ENCODE results near the gene XRCC3.

XRCC3 gene

DNA sequence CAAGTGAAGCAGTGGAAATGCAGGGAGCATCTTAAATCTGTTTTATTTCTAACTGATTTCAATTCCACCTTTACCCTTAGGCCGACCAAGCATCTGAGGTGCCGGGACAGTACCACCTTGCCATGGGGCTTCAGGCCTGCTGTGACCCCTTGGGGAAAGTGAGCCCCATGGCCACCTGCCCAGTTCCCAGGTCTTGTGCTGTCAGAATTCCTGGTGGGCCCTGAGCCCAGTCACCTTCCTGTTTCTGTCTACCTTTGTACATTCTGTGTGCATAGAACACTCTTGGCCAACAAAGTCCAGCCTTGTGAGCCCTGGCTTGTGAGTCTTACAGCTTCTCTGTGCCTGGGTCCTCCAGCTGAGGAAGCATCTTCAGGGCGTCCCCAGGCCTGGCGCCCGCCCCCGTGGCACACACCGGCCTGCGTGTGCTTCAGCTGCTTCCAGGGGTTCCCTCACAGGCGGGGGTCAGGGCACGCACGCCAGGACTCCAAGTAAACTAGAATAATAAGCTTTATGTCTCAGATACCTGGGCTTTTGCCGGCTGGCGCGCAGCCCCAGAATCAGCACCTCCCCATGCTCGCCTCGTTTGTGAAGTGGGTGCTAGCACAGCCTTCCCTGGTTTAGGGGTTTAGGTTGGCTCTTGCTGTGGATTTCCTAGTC is 10.6 kb upstream of the XRCC3 start:
- no peak for DNase-seq (ENCODE audit: low read depth)

DNA sequence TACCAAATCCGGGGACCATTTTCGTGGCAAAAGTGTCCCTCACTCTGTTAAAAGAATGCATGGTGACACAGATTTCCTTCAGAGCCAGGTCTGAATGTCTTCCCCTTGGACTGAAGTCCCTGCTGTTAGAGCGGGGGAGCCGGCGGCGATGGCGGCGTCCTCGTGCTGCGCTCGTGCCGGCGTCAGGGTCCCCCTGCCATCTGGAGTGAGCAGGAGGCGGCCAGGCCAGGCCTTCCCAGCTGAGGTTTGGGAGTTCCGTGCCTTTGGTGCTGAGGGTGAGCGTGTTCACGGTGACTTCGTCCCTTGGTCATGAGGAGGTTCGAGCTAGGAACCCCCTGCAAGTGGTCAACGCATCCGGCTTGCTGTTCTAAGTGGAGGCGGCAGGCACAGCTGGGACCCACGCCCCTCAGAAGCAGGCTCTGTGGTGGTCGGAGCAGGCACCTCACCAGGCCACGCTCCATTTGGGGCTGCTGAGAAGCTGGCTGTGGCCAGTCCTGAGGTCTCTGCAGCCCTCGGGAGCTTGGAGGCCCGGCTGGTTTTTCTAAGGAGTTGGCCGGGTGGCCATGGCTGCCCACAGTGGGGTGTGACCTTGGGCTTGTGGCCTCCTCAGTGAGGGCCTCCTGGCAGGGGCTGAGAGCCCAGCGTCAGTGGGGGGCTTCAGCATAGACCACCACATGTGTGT is 9.9 kb upstream of the XRCC3 start:
- no peak for DNase-seq (ENCODE audit: low read depth)

DNA sequence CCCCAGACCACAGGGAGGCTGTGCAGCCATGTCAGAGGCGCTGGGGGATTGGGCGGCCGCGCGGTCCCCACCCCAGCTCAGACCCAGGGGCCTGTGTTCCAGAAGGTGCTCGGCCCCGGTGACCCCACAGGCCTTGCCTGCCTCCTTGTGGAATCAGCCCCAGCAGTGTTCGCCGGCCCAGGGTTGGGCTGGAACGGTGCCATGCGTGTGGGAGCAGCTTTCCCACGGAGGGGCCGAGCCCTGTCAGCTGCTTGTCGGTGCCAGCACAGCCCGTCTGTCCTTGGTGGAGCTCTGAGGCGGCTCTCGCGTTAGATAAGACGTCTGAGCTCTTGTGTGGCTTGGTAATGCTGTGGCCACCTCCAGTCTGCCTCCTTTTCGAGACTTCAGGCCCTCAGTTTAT is 8.9 kb upstream of the XRCC3 start:
- no peak for DNase-seq (ENCODE audit: low read depth)

DNA sequence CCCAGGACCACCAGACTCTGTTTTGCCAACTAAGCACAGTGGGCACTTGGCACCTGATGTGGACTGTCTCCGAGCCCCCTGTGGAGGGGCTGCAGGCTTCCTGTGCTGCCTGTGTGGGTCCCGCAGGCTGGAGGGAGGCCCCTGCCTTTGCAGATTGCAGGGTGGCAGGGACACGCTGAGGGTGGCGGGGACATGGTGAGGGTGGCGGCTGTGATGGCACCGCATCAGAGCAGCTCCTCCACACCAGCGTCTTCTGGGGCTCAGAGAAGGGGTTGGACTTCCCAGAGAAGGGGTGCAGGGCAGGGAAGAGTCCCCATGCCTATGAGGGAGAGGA is 8.5 kb upstream of the XRCC3 start:
- DNase-seq (ENCODE audit: low read depth) = no peak

DNA sequence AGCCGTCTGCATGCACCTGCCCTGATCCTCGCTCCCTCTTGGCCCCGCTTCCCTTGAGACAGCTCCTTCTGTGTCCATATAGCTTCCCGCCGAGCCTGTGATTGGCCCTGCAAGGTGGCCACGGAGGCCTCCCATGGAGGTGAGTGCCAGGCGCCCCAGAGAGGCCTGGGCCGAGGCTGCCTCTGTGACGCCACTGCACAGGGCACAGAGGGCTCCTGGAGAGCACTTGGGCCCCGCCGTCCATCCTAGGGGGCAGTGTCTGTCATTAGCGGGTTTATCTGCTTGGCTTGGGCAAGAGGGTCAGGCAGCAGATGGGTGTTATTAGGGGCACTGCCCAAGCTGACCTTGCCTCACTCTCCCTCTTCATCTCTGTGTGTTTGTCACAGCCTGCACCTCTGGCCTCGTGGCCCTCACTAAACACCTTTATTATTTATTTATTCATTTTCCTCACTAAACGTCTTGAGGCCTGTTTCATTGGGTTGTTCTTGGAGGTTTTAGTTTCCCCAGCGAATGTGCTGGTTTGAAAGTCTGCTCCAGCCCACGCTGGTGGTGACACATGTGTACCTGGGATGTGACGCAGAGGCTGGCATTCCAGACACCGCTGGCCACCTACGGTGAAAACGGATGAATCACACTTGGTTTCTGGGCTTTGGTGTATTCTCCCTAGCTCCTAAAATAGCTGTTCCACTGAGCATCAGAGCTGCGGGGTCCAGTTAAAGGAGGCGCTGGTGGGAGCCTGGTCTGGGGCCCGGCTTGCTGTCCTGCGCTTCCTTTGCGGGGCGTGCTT is 6.3 kb upstream of the XRCC3 start:
- DNase-seq (ENCODE audit: low read depth) = no peak

DNA sequence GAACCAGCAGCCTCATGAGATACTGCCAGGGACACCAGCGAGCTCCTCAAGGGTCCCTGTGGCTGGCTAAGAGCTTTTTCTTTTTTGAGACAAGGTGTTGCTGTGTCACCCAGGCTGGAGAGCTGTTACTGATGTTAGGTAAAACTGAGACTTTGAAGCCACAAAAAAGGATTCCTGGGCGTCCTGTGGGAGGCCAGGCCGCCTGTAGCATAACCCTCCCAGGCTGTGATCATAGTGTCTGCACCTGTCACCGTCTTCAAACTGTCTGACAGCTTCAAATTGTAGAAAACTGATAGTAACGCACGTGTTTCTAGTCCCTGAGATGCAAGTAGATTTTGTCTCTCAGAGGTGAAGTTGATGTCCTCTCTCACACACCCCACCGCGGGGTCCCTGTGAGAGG is 4.5 kb upstream of the XRCC3 start:
- no peak for DNase-seq (ENCODE audit: low read depth)

DNA sequence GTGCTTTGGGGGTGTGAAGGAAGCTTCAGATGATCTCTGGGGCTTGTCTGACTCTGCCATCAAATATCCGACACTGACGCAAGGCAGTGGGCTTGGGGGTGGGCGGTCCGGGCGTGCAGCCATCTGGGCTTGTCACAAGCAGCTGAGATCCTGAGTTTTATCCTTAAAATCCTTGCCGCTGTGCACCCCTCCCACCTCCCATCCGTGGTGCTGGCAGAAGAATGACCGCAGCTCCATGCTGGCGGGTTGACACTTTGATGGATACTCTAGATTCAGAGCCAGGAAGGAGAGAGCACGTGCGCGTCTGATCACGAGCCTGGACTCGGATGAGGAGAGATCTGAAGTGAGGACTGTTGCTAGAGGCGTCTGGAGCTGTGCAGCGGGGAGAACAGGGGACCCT is 3.3 kb upstream of the XRCC3 start:
- no peak for DNase-seq (ENCODE audit: low read depth)

DNA sequence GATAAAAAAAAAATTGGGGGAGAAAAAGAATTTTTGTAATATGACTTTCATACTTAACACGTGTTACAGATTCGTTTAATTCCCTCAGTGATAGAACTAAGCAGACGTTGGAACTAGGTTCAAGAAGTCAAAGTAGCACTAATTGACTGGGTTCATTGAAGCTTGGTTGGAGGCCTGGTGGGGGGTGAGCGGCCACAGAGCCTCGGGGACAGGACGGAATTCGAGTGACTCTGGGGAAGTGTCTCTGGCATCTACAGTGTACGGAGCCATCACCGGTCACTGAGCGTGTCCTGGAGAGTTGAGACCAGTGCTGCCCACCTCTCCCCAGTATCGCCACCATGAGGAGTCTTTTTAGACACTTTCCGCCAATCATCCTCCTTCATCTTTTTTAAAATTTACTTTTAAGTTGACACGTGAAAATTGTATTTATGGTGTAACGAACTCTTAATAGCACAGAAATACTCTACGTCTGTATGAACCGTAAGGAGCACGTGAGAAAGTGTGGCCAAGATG is 1.7 kb upstream of the XRCC3 start:
- DNase-seq (ENCODE audit: low read depth) = no peak

DNA sequence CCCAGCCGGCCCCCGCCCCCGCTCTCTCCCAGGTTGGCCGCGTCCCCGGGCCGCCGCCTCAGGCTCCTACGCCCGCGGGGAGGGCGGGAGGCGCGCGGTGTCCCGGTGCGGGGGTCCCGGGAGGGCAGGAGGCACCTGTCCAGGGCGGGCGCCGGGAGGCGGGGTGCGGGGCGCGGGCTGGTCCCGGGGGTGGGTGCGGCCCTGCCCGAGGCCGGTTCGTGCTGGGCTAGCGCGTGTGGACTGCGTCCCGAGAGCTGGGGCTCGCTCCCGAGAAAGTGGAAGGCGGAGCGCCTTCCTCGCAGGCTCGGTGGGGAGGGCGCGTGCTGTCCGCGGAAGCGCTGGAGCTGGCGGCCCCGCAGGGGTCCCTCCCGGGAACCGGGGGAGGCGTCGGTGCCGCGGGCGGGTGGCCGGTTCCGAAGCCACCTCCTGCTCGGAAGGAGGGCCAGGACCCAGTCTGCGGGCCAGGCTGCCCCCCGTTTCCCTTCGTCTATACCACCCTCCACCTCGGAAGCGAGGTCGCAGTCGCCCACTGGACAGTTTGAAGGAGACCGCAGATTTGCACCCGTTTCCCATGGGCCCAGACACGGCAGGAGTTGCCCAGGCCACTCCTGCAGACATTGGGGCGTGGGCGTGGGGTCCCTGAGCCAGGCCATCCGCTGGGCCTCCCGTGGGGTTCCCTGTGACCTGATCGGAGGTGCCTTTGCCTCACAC is 995 bp upstream of the XRCC3 start:
- DNase-seq (ENCODE audit: low read depth) = no peak

DNA sequence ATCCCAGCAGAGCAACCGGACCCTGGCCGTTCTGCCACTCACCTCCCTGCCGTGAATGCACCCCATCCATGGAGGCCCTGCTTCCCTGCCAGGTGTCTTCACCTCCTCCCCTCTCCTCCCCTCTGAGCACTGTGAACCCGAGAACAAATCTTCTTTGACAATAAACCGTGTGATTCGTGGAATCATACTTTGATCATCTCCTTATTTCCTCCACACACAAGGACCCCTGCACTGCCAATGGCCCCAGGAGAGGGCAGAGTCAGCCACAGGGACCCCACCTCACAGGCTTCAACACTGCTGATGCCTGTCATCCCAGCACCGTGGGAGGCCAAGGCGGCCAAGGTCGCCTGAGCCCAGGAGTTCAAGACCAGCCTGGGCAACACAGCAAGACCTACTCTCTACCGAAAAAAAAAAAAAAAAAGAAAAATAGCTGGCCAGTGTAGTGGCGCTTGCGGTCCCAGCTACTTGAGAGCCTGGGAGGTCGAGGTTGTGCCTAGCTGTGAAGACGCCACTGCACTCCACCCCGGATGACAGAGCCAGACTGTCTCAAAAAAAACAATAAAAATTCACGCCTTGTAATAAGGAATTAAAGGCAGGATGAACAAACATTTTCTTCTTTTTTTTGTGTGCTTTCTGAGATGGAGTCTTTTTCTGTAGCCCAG is 1.1 kb downstream of the XRCC3 start:
- no peak for DNase-seq (ENCODE audit: low read depth)

DNA sequence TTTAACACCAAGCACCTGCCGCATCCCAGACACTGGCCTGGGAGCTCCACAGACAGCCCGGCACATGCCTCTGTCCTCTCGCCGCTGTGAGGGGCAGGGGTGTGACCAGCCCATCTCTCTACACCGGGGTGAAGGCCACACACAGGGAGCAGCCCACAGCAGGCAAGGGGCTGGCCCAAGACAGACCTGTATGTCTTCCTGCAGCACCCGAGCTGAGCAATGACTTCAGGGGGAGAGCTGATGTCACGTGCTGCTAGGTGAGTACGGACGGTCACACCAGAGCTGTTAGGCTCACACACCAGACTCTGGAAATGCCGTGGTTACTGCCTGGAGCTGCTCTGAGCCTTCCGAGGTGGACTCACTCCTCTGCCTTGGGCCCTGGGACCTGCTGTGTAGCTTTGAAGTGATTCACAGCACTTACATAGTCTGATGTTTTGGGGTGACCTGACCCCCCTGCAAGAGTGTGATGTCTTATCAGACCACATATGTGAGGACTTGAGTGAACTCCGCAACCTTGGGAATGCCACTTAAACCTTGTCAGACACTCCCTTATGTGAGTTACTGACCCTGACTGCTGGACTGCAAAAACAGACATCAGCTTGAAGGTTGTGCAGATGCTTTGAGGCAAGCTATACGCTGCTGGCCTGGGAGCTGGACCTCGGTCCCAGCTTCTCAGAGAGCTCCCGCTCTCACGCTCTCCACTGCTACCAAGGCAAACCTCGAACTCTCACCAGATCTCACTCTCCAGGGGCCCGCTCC is 1.8 kb downstream of the XRCC3 start:
- no peak for DNase-seq (ENCODE audit: low read depth)

DNA sequence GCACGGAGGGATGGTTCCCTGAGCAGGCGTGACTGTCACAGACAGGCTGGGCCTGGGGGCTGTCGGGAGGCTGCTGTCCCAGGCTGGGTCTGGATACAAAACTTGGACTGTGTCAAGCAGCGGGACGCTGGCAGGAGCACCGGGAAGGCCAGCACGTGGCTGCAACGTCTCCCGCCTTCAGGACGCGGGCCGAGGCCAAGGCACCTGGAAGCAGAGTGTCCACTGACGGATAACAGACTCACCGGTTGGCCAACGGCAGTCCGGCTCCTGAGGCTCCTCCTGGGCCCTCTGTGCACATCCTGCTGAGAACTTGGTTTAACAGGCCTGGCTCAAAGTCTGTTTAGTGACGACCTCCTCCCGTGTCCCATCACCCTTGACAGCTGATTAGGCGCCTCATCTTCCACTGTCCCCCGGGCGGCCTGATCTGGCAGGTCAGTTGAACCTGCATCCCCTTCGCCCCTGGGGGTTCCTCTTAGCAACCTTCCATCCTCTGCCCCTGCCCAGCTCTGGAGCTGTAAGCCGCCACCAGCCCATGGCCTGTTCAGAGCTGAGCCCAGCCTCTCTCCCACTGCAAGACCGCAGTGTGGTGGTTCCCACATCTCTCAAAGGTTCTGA is 2.5 kb downstream of the XRCC3 start:
- no peak for DNase-seq (ENCODE audit: low read depth)

DNA sequence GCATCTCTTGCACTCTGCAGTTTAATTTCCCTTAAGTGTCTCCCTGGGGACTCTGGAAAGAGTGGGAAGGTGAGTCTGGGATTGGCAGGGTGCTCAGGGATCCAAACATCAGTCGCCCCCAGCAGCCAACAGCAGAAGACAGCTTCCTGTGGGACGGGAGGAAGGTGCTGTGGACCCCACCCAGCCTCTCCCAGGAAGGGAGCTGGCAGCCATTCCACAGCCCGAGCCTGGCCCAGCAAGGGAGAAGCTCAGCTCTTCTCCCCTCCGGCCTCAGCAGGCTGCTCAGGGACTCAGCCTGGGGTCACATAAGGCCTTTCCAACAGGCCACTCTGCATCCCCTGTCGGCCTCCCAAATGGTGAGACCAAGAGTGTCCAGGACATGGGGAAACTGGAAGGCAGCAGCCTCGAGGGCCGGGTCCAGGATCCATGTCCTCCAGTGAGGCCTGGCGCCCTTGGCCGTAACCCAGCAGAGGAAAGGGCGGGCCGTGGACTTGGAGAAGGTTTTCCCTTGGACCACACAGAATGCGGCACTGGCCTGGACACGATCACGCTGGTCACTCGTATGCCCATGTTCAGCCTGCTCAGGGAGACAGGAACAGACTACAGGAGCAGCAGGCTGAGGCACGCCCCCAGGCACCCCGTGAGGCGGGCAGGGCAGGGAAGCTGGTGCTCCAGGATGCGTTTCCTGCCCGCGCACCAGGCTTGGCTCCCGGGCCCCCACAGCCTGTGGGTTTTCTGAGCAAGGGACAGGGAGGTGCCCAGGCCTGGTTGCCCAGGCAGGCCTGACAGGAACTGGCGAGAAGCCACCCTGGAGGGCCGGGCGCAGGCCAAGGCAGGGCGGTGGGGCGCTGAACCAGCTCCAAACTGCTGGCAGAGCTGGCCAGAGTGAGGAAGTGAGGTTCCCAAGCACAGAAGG is 3.5 kb downstream of the XRCC3 start:
- no peak for DNase-seq (ENCODE audit: low read depth)

DNA sequence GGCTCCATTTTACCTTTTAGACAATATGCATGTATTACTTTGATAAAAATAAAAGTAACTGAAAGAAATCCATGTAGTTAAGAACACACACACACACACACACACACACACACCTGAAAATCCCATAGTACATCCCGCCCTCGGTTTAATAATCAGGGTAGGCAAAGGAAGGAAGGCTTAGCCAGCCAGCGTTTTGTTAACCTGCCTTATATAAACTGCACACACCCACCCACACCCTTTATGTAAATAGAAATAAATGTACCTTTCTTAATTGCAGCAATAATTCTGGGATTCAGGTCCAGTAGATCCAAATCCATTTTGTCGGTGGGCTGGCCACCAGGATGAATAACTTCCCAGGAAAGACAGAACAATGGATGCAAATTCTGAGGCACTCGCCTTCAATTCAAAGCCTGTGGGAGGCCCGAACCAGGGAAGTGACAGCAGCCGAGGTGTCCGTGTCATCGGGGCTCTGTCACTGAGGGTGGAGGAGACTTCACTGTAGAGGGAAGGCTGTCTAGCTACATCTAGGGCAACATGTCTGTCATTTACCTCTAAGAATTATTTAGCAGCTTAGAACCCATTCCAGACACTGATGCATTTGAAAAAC is 4.4 kb downstream of the XRCC3 start:
- DNase-seq (ENCODE audit: low read depth) = no peak

DNA sequence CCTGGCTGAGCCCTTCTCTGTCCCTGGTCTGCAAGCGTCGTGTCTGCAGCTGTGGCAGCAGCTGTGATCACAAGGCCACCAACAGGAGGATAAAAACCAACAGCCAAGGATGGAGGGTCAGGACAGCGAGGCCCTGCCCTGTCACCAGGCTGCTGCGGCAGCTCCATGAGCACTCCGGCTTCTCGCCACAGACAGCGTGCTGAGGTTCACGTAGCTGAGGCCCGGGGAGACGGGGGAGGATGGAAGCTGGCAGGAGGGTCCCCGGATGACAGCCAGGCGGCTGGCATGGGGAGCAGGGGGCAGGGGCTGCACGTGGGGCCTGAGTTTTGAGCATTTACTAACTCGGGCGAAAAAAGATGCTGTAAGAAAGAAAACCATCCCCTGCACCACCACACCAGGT is 5.4 kb downstream of the XRCC3 start:
- DNase-seq (ENCODE audit: low read depth) = no peak

DNA sequence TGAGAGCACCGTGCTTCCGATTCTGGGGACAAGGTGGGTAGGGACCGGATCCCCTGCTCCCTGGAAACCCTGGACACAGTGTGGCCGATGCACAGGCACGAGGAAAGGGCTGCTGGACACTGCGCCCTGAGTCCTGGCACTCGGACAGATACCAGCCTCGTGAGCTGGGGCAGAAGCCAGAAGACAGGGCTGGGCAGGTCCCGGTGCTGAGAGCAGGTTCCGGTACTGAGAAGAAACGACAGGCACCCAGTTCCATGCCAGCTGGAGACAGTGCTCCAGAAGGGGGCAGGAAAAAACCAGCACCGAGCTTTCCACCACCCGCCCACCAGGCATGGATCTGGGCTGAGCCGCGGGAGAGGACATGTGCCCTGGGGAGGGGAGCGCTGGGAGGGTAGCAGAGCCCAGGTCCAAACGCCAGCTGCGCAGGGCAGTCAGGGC is 6.5 kb downstream of the XRCC3 start:
- DNase-seq (ENCODE audit: low read depth) = no peak

DNA sequence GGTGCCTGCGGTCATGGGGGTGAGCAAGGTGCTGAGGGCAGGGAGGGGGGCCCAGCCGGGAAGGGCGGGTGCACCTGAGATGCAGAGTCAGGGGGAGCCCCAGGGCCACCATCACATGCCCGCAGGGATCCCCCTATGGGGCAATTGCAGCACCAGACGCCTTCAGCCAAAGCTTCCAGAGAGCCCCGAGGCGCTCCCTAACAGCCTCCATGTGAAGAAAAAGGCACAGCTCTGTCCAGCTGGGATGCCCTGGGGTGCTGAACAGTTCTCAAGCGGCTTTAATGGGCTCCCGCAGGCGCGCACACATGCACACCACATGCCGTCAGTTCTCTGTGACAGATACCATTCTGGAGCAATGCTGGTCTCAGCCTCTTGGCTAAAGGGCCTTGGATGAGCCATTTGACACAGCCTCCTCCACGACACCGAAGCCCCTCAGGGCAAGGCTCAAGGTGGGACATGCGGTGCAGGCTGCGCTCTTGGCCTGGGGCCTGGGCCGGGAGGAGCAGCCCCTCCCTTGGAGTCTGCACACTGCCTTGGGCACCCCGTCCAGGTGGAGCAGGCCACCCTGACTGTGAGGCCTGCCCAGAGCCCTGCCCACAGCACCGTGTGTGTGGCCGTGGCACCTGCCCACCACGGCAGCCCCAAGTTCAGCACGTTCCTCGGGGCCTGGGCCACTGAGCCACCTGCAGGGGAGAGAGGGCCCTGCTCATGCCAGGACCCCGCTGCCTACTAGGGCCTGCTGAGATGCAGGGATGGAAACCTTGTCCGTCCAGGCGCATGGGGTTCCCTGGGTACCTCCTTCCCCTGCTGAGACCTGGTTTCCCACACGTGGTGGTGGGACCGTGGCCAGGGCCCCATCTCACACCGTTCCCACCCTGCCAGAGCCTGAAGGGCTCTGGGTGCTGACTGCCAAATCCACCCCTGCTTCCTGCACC is 7.7 kb downstream of the XRCC3 start:
- DNase-seq (ENCODE audit: low read depth) = no peak

Data from stimulated activated CD8-positive, alpha-beta memory T cell treated with anti-CD3 and anti-CD28 coated beads, Interleukin-12 subunit alpha, Interleukin-12 subunit beta, amount 100 ng/mL, for 4 hours (primary cell).